HG03097 (cell line): ENCODE measurements around the gene HOXB3.

Experiments
- ATAC-seq: cut with Tn5 transposase; IDR thresholded peaks from one replicate; pipeline ENCODE4 v1.9.1; 2021; ENCODE audit not compliant: unreplicated experiment, low FRiP score

Gene HOXB3

DNA sequence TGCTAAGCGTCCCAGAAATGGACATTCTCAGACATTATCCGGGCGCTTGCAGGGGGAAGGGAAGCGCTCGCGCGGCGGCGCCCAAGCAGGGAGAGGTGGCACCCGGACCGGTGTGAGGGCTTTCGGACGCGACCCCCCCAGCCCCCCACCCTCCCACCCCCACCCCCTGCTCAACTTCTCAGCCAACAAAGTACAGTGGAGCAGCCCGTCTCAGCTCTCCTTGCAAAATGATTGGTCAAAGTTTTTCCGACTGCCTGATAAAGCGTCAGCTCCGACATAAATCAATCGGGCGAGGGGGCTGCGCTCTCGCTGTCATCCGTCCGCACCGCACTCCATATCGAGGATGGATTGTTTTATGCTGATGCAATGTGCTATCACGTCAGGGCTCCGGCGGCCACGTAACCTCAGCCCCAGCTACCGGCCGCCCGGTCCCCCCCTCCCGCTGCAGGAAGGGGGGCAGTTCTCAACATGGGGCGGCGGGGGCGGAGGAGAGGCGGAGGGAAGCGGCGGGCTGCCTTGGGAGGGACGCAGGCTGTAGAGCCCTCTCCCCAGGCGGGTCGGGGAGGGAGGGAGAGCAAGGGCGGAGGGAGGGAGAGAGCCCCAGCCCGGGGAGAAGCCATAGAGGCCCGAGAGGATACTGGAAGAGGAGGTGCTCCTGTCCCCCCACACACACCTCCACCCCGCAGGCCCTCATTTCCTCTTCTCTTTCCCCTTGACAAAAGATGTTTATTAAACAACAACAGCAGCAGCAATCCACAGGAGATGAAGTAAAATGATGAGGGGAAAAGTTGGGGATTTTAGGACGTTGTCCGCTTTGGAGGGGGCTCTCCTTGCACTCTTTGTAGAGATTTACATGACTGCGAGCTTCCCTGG is 36.4 kb upstream of the HOXB3 start, which contains the start of gene HOXB9:
Gene HOXB9 (minus strand): TSS at position 114 of the 873 bp plus-strand sequence. CDS start 89 bp downstream, at position 25.
- no peak for ATAC-seq

DNA sequence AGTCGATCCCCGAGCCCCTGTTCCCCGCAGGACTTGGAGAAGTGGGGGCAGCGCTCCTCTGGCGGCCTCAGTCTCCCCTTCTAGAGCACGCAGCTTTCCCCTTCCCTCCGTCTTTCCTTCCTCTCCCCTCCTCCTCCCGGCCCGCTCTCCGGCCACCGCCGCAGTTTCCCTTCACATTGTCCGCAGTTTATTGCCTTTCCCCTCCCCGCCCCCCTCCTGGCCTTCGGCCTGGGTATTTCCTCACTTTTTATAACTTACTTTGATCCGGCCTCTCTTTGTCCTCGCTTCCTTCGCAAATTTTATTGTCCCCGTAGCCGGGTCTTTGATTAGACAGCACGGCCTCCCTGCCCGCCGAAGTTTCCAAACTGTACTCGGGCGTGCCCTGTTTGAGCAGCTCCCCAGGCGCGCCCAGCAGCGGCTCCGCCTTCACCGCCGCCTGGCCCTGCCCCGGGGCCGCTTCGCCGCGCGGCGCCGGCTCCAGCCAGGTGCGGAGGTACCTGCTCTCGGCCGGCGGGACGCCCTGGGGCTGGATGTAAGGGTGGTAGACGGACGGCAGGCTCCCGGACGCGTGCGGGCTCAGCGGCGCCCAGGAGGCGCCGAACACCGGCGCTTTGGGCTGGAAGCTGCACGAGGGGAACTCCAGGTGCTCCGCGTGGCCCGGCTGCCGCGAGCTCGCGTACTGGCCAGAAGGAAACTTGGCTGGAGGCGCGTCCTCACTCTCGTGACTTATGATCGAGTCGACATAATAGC is 35.6 kb upstream of the HOXB3 start:
- ATAC-seq = no peak

DNA sequence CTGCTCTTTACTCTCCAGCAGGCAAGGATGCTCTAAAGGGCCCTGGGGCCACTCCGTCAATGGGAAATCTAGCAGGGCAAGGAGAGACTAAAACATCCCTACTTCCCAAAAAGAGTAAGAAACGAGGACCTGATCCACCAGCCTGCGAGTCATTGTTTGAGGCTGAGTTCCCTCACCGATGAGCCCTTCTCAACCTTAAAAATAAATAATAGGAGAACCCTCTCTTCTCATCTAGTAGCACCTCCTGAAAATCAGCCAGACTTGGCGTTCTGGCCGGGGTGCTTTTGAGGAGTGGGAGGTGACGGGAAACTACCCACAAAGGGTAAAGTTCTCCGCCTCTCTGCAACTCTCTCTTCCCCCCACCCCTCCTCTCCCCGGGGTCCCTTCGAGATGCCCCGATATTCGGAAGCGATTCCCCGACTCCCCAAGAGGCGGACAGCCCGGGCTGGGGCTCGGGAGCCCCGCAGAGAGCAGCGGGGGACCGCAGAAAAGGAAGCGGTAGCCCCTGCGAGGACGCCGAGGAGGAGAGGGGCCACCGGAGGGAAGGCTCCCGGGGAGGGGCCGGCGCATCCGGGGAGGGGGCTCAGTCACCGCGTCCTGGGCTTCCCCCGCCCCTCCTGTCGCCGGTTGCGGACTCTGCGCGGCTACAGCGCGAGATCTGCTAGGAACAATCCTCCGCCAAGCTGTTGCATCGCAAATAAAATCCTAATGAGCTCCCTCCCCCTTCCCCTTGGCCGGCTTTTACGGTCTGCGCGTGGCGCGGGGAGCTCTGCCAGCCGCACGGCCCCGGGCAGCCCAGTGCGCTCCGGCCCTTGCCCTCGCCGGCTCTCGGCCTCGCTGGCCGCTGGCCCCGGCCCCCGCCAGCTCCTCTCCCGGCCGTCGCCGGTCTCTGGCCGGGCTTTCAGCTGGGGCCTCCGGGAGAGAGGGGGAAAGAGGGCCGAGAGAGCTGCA is 34.8 kb upstream of the HOXB3 start:
- ATAC-seq = no peak

DNA sequence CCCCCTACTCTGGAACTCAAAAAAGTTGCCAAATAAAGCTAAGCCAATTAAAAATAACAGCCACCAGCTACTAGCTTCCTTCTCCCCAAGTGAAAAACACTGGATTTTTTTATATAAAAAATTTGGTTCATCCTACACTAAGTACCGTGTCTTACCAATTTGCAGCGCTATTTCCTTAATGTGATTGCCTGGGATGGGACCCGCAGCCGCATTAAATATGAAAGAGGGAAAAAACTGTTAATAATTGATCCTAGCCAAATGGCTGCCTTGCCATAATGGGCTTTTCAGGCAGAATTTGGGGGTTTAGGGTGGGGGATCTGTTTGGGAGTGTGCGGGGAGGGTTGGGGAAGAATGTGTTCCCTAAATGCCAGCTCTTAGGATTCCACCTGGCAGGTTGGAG is 34.1 kb upstream of the HOXB3 start:
- no peak for ATAC-seq

DNA sequence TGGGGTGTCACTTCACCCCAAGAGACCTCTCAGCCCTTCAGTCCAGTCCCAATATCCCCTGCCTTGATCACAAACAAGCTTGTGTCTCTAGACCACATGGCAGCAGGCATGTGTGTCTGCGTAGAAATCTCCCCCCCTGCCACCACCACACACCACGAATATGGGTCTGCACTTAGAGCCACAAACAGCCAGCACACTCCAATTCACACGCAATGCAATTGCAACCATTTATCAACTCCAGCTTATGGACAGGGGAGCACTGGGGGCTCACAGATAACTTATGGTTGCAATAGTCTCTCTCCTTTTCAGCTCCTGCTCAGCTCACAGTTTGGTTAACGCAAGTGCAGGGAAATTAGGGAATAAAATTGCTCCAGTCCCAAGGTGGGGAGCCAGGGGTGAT is 33.5 kb upstream of the HOXB3 start:
- ATAC-seq = no peak

DNA sequence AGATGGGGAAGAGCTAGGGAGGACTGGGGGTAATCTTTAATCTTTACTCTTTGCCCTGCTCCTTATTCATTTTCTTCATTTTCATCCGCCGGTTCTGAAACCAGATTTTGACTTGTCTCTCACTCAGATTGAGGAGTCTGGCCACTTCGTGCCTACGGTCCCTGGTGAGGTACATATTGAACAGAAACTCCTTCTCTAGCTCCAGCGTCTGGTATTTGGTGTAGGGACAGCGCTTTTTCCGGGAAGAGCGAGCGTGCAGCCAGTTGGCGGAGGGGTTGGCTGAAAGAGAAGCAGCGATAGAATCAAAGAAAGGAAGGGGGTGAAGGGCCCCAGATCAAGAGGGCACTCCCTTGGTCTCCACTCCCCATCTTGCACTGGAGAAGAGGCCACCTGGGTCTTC is 32.8 kb upstream of the HOXB3 start:
- ATAC-seq = no peak

DNA sequence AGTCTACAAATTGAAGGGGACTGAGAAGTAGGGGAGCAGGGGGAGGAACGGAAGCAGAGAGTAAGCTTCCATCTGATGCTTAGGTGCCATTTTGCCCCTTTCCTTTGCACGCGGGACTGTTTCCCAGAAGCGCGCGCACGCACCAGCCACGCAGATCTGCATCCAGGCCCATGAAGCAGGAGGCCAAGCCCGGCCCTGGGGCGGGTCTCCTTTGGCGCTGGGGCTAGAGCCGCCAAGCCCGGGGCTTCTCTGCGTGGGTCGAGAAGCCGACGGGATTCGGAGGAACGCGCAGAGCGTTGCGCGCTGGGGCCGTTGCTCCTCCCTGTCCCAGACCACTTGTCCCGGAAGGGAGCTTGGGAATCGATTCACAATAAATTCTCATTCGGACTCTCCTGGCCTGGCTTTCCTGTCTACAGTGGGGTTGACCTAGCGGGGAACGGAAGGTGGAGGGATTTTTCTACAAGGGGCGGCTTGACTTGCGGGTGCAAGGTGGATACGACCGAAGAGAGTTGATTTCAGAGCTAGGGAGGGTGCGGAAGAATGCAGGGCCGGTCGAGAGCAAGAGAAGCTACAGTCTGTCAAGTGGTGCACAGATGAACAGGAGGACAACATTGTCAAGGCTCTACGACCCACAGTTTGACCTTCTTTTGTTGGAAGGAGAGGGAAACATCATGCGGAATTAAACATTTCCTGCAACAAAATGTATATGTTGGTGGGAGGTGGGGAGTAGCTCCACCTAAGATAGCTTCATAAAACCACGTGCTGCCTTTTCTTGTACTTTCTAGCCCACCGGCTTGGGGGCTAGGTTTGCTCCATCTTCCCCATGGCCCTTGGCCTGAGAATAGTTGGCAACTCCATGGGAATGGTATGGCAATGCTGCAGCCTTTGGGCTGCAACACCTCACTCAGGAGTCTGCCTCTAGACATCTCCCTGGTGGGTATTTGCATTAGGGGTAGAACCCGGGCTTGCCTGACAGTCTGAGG is 31.7 kb upstream of the HOXB3 start:
- ATAC-seq = no peak

DNA sequence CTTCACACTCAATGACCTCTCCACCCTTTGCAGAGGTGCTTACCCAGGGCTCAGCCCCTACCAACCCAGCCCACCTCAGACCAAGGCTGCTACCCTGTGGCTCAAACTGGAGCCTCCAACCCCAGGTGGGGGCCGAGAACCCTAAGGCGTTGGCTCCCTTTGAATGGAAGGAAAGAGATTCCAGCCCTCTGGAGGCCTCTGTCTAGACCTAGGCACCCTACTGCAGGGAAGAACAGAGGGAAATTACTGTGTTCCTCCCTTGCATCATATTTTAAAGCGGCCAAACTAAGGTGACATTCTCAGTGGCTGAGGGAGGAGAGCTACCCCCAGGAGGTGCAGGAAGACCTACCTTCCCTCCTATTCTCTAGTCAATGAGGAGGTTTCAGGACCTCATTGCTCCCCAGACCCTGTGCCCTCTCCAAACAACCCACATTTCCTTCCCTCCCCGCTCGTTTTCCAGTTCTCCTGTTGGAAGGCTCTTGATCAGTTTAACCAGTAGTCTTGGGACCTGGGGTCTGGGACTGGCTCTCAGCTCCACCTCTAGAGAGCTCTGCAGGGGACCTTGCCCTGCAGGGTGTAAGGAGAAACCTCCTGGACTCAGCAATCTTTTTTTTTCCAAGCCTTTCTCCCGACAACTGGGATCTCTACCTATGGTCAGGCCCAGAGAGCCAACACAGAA is 30.6 kb upstream of the HOXB3 start:
- no peak for ATAC-seq

DNA sequence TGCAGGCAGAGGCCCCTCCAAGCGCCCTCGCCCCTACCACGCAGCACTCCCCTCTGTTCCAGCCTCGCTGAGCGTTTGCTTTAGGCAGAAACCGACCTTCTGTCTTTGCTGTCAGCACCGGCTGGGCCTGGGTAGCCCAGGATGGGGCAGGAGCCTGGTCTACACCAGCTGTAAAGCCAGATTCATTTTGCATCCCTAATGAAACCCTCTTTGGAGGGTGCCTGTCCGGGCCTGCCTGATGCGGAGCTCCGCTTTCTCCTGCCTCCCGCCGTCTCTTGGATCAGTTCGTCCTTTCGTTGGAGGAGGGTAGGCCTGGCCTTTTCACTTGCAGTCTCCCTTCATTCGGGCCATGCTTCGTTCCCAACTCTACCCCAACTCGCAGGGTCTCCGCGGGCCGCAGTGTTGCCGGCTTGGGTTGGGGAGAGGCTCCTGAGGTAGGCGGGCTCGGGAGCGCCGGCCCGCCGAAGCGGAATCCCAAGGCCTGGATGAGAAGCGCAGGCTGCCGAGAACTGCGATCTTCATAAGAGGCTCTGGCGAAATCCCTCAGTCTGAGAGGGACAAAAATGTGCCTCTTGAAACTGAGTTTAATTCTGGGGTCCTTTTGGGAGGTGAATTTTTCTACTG is 29.9 kb upstream of the HOXB3 start:
- no peak for ATAC-seq

DNA sequence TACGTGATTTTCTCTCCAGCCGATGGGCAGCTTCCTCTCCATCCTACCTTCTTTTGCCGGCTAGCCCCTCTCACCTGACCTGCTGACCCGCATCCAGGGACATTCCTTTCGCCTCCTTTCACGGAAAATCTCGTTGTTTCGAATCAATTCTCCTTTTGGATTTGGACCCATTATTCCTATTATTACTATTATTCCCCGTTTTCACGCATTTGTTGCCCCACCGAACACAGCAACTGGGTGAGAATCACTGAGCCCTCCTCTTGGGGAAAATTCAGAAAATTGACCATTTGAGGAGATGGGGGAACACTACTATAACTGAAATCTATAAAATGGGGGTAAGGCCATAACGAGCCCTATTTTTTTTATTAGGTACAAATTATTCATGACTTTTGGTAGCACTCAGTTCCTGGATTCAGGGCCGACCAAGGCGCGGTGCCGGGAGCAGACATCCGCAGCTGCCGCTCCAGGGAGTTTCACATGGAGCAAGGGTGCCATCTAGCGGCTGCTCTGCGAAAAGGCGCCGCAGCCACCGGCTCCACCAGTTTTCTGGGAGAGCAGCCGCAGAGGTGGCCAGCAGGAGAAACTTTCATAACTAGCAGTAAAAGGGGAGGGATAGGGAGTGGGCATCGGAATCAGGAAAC is 28.3 kb upstream of the HOXB3 start:
- ATAC-seq = peak; percentile 52

DNA sequence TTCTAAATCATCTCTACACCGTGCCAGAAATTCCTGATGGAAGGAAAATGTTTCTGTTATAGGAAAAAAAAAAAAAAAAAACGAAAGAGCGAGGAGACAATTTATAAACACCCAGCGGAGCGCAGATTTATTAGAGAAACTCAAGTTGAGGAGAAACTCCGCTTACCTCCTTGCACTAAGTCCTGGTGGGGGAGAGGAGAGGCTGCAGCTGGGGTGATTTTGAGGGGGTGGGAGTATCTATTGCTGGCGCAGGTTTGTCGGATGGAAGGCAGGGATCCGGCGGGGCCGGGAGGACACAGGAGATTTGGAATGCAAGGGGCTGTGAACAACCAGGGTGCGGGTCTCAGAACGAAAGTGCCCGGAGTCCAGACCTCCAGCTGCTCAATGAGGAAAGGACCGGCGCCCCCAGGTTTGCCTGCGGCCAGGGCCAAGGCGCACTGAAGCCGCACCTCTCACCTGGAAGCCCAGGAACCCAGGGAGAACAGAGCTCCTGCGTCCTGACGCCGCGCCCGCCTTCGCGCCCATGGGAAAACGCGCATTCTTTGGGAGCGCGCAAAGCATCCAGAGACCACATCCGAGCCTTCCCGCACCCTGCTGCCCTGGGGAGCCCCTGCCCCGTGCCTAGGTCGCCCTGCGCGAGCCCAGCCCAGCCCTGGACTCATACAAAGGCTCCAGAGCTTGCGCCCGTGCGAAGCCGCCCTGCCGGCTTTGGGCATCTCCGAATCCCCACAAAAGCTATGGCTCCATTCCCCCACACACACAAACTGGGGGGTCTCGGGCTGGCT is 27.6 kb upstream of the HOXB3 start:
- ATAC-seq = no peak

DNA sequence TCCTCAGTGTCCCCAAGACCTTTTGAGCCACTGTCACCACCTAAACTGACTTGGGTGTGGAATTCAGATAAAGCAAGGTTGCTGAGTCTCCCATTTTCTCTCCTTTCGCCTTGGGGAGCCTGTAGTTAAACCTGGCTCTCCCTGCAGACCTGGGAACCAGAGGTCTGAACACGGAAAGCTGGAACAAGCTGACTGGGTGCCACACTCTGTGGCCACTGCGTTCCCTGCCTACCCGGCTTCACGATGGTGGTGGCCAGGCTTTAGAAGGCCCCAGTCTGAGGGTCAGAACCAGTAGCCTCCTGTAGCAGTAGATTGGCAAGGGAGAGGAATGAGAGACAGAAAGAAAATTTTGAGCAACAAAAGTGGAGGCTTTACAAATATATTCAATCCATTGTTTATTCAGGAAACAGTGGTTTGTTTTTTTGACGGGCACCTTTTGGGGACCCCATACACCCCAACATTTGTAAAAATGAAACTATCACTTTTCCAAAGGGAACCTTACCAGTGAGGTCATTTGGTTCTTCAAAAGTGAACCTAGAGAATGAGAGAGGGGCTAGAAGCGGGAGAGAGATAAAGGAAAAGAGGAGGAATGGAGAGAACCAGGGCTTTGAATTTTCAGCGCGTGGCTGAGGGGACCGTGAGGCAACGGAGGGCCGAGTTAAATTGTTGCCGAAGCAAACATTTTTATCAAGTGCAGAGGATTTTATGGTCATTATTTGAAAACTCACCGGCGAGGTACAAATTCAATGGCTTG is 26.9 kb upstream of the HOXB3 start:
- ATAC-seq = no peak

DNA sequence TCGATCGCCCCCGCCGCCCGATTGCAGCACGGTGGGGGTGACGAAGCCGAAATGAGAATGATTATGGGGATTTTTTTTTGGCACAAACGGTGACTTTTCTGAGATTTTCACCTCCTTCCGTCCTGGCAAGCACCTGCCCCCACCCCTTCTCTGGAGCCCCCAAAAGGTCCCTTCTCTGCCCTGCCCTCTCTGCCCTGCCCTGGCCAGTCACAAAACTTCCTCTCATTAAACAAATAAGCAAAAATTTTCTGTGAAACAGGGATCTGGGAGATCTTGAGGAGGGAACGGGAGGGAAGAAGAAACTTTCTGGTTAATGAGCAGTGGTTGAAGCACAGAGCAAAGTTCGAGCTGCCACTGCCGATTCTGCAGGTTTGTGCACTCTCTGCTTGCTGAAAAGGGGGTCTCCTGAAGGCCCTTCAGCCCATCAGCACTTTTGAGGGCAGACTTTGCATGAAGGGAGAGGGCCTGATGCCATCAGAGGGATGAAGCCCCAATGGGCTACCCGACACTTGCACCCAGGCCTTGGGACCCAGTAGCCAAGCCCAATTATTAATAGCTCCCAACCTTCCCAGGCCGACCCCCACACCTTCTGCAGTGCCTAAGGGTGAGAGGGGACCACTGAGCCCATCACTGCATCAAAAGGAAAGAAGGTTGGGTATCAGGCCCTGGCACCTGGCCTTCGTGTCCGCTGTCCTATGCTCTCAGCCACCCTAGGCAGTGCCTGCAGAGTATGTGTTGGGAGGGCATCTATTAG is 26.1 kb upstream of the HOXB3 start:
- no peak for ATAC-seq

DNA sequence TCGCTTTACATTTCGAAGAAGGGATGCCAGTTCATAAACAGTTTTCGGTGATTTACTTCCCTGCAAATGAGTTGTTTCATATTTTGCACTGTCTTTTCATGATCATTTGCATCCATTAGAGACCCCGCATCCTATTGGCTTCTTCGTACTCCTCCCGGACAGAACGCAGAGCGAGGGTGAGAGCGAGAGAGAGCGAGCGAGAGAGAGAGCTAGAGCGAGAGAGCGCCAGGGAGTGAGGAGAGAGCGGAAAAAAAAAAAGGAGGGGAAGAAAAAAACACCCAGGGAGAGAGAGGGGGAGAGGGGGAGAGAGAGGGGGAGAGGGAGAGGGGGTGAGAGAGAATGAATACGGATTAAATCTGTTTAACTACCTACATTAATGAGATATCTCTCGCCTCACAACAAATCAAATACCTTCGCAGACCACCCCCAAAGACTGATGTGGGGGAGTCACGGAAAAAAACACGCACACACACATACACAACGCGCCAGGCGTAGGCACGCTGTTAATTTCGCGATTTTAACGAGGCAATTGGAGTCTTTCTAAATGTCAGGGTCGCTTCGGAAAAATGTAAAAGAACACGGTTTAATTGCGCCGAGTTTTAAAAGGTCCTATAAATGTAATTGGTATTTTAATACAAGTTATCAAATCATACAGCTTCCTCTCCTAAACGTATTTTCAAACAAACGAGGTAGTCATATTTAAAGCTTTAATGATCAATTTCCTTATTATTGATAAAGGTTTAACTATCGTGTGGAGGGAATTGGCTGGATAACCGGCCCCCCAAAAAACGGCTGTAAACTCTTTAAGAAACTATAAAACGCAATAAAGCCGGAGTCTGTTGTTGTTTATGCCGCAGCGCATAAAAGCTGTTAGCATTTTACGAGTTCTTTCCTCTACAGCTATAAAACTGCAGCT is 25.3 kb upstream of the HOXB3 start, which contains the start of gene HOXB8:
Gene HOXB8 (minus strand): TSS at position 246 of the 916 bp plus-strand sequence. CDS start 588 bp downstream, outside the sequence.
- no peak for ATAC-seq
